Stimulated activated naive B cell treated with anti-CD40 and anti-IgM and Interleukin-4, amounts not matched to agents 10 μg/mL and 1 μg/mL and 100 μg/mL, for 72 hours (primary cell): ENCODE results near the gene CRELD2.
A peak's percentile ranks its signal among the peaks of the same experiment; 100 is the strongest.

ENCODE experiments used
- ATAC-seq, 2 donors: fragments of 150-1000 bp; cut with Tn5 transposase; replicated peaks; 2 replicates each; pipeline ENCODE4 v1.10.0; 2021; ENCODE audit warnings: moderate library complexity in 1 of 2
- DNase-seq: peaks from one replicate; pipeline ENCODE4 v3.0.0; 2021
- H3K27ac Mint-ChIP-seq: one replicate; pipeline ENCODE4 v1.8.0; 2022; ENCODE audit warnings: mild to moderate bottlenecking, mixed read lengths
- H3K27me3 Mint-ChIP-seq, 2 donors: one replicate each; pipeline ENCODE4 v1.8.0; 2022; ENCODE audit warnings: mixed read lengths in 2 of 2
- H3K36me3 Mint-ChIP-seq, 2 donors: one replicate each; pipeline ENCODE4 v1.8.0; 2022; ENCODE audit warnings: mixed read lengths in 2 of 2, mild to moderate bottlenecking in 1 of 2
- H3K4me1 Mint-ChIP-seq, 2 donors: one replicate each; pipeline ENCODE4 v1.8.0; 2022; ENCODE audit warnings: mixed read lengths in 2 of 2, mild to moderate bottlenecking in 1 of 2
- H3K4me3 Mint-ChIP-seq, 2 donors: one replicate each; pipeline ENCODE4 v1.8.0; 2022; ENCODE audit warnings: mild to moderate bottlenecking in 2 of 2, mixed read lengths in 2 of 2, moderate library complexity in 1 of 2
- H3K9me3 Mint-ChIP-seq, 2 donors: one replicate each; pipeline ENCODE4 v1.8.0; 2022; ENCODE audit warnings: mixed read lengths in 2 of 2, mild to moderate bottlenecking in 1 of 2

The CRELD2 gene

GRCh38 chr22:49946612-49947295 is 28.3 kb downstream of the CRELD2 start:
- H3K36me3 Mint-ChIP-seq, result no peaks in the 10 kb centered on the region
- H3K9me3 Mint-ChIP-seq, result no peaks in the 10 kb centered on the region
- H3K27ac Mint-ChIP-seq, result peak overlapping the region; percentile 37
- no peaks in the 10 kb centered on the region for H3K27me3 Mint-ChIP-seq
- H3K4me1 Mint-ChIP-seq, result peaks cover 0 to 38% of the 10 kb centered on the region in 2 donors
- ATAC-seq, result no peak
- no peak for DNase-seq
- H3K4me3 Mint-ChIP-seq, result peak overlapping the region in 1 of 2 donors; percentile 16

- H3K4me1 Mint-ChIP-seq, result peaks cover 0 to 43% of the 10 kb centered on the region in 2 donors
- no peak overlapping the region for H3K4me3 Mint-ChIP-seq
- no peaks in the 10 kb centered on the region for H3K36me3 Mint-ChIP-seq
- ATAC-seq, result no peak
- DNase-seq, result no peak
- H3K27me3 Mint-ChIP-seq, result no peaks in the 10 kb centered on the region
- no peaks in the 10 kb centered on the region for H3K9me3 Mint-ChIP-seq
- H3K27ac Mint-ChIP-seq, result no peak overlapping the region
Measured at GRCh38 chr22:49947296-49947622, 28.8 kb downstream of the CRELD2 start.

GRCh38 chr22:49948116-49948957 is 29.9 kb downstream of the CRELD2 start:
- no peaks in the 10 kb centered on the region for H3K9me3 Mint-ChIP-seq
- no peak for ATAC-seq
- H3K36me3 Mint-ChIP-seq, result no peaks in the 10 kb centered on the region
- H3K27me3 Mint-ChIP-seq, result no peaks in the 10 kb centered on the region
- H3K4me1 Mint-ChIP-seq, result peaks cover under 1 to 53% of the 10 kb centered on the region in 2 donors
- no peak overlapping the region for H3K4me3 Mint-ChIP-seq
- DNase-seq, result no peak
- no peak overlapping the region for H3K27ac Mint-ChIP-seq

GRCh38 chr22:49948958-49949913 is 30.8 kb downstream of the CRELD2 start:
- Mint-ChIP-seq H3K36me3 (no peaks in the 10 kb centered on the region), H3K4me1 (peaks cover 3 to 49% of the 10 kb centered on the region in 2 donors), H3K9me3 (no peaks in the 10 kb centered on the region), H3K27ac (no peak overlapping the region), H3K4me3 (no peak overlapping the region), H3K27me3 (no peaks in the 10 kb centered on the region)
- ATAC-seq (no peak), DNase-seq (no peak)

GRCh38 chr22:49949914-49950292 is 31.5 kb downstream of the CRELD2 start:
- Mint-ChIP-seq H3K9me3 (no peaks in the 10 kb centered on the region), H3K27ac (no peak overlapping the region), H3K36me3 (no peaks in the 10 kb centered on the region), H3K4me3 (no peak overlapping the region), H3K27me3 (no peaks in the 10 kb centered on the region), H3K4me1 (peaks cover 3 to 49% of the 10 kb centered on the region in 2 donors)
- DNase-seq (no peak), ATAC-seq (no peak)

GRCh38 chr22:49950396-49950994 is 32.1 kb downstream of the CRELD2 start:
- H3K4me3 Mint-ChIP-seq, result no peak overlapping the region
- ATAC-seq (no peak), DNase-seq (no peak)
- H3K4me1 Mint-ChIP-seq, result peaks cover 6 to 51% of the 10 kb centered on the region in 2 donors
- H3K27ac Mint-ChIP-seq, result peak overlapping the region; percentile 42
- H3K36me3 Mint-ChIP-seq, result no peaks in the 10 kb centered on the region
- H3K27me3 Mint-ChIP-seq, result no peaks in the 10 kb centered on the region
- no peaks in the 10 kb centered on the region for H3K9me3 Mint-ChIP-seq

- peaks cover 6 to 45% of the 10 kb centered on the region in 2 donors for H3K4me1 Mint-ChIP-seq
Measured at GRCh38 chr22:49951000-49951677, 32.7 kb downstream of the CRELD2 start.

GRCh38 chr22:49951678-49951985 is 33.2 kb downstream of the CRELD2 start:
- Mint-ChIP-seq H3K27me3 (no peaks in the 10 kb centered on the region), H3K36me3 (no peaks in the 10 kb centered on the region), H3K9me3 (no peaks in the 10 kb centered on the region), H3K4me1 (peaks cover 8 to 44% of the 10 kb centered on the region in 2 donors), H3K4me3 (no peak overlapping the region), H3K27ac (no peak overlapping the region)
- ATAC-seq (no peak), DNase-seq (no peak)

More at GRCh38 chr22:49951000-49951677, 32.7 kb downstream of the CRELD2 start:
- DNase-seq (no peak), ATAC-seq (peak; percentile 47 to 56)
- Mint-ChIP-seq H3K27me3 (no peaks in the 10 kb centered on the region), H3K4me3 (no peak overlapping the region), H3K27ac (peak overlapping the region; percentile 42), H3K36me3 (no peaks in the 10 kb centered on the region), H3K9me3 (no peaks in the 10 kb centered on the region)

GRCh38 chr22:49951986-49952896 is 33.8 kb downstream of the CRELD2 start:
- H3K4me3 Mint-ChIP-seq, result no peak overlapping the region
- peaks cover 10 to 46% of the 10 kb centered on the region in 2 donors for H3K4me1 Mint-ChIP-seq
- no peaks in the 10 kb centered on the region for H3K27me3 Mint-ChIP-seq
- no peaks in the 10 kb centered on the region for H3K9me3 Mint-ChIP-seq
- no peak for ATAC-seq
- no peaks in the 10 kb centered on the region for H3K36me3 Mint-ChIP-seq
- H3K27ac Mint-ChIP-seq, result peak overlapping the region; percentile 79
- DNase-seq, result no peak

- peak overlapping the region in 1 of 2 donors; percentile 28 for H3K4me3 Mint-ChIP-seq
- DNase-seq (no peak), ATAC-seq (peak; percentile 14 to 24)
- no peak overlapping the region for H3K27ac Mint-ChIP-seq
- H3K4me1 Mint-ChIP-seq, result peaks cover 13 to 46% of the 10 kb centered on the region in 2 donors
- H3K36me3 Mint-ChIP-seq, result no peaks in the 10 kb centered on the region
- no peaks in the 10 kb centered on the region for H3K27me3 Mint-ChIP-seq
- no peaks in the 10 kb centered on the region for H3K9me3 Mint-ChIP-seq
Measured at GRCh38 chr22:49953027-49953679, 34.7 kb downstream of the CRELD2 start.

- H3K4me1 Mint-ChIP-seq, result peaks cover 15 to 51% of the 10 kb centered on the region in 2 donors
- peak in 1 of 2 donors; percentile 19 for ATAC-seq
- H3K36me3 Mint-ChIP-seq, result no peaks in the 10 kb centered on the region
- no peaks in the 10 kb centered on the region for H3K9me3 Mint-ChIP-seq
- peak overlapping the region in 1 of 2 donors; percentile 28 for H3K4me3 Mint-ChIP-seq
- no peaks in the 10 kb centered on the region for H3K27me3 Mint-ChIP-seq
- DNase-seq, result no peak
- no peak overlapping the region for H3K27ac Mint-ChIP-seq
Measured at GRCh38 chr22:49953680-49954344, 35.4 kb downstream of the CRELD2 start.

- Mint-ChIP-seq H3K4me3 (no peak overlapping the region), H3K36me3 (peaks cover 0 to 4% of the 10 kb centered on the region in 2 donors), H3K27me3 (no peaks in the 10 kb centered on the region), H3K4me1 (peaks cover 20 to 57% of the 10 kb centered on the region in 2 donors), H3K9me3 (no peaks in the 10 kb centered on the region), H3K27ac (no peak overlapping the region)
- DNase-seq, result no peak
- no peak for ATAC-seq
Measured at GRCh38 chr22:49954354-49954753, 35.9 kb downstream of the CRELD2 start.
